Sigmoid colon (tissue), 4 donors: ENCODE results near the gene NCSTN.

Experiments
- CTCF ChIP-seq, 4 experiments: fragments of 450-650 bp in 3 of 4; fragments of 200-600 bp in 1 of 4; IDR thresholded peaks; one replicate each; pipeline ENCODE4 v1.5.1; 2016 to 2019; ENCODE audit warnings: antibody characterized with exemption in 4 of 4, mild to moderate bottlenecking in 3 of 4, moderate library complexity in 2 of 4
- EP300 ChIP-seq, 4 donors: sonication (generic); formaldehyde crosslinking; IDR thresholded peaks; one replicate each; pipeline ENCODE4 v1.6.1; 2017; ENCODE audit warnings: antibody characterized with exemption in 4 of 4

- TF ChIP-seq EP300 (IDR thresholded peaks at IDR 0.05) = no peak
- peak in 2 of 4 experiments; percentile 11 to 27 for TF ChIP-seq CTCF (IDR thresholded peaks at IDR 0.05)
These were observed 11.3 kb downstream of the NCSTN start for GRCh38 chr1:160354388-160354985.
